Neuronal stem cell (in vitro differentiated cells): ENCODE measurements around the gene CDK14.

Experiments used
- DNase-seq: peaks from one replicate; pipeline ENCODE4 v3.0.0-alpha.2; 2013; ENCODE audit warnings: low spot score
- H2AFZ ChIP-seq: one replicate; pipeline ENCODE4 v1.6.1; 2013; ENCODE audit warnings: mild to moderate bottlenecking, low read length, inconsistent platforms
- H2AK5ac ChIP-seq: 2 replicates; pipeline ENCODE4 v1.6.1; 2013; ENCODE audit warnings: low read depth, mild to moderate bottlenecking, inconsistent platforms, low read length, moderate library complexity, mixed read lengths
- H2BK120ac ChIP-seq: 2 replicates; pipeline ENCODE4 v1.6.1; 2013; ENCODE audit warnings: low read depth, mild to moderate bottlenecking, inconsistent platforms, low read length, moderate library complexity, mixed read lengths
- H2BK12ac ChIP-seq: one replicate; pipeline ENCODE4 v1.6.1; 2013; ENCODE audit warnings: low read length, inconsistent platforms
- H2BK15ac ChIP-seq: 2 replicates; pipeline ENCODE4 v1.6.1; 2013; ENCODE audit warnings: mild to moderate bottlenecking, low read length, inconsistent platforms, mixed read lengths
- H2BK5ac ChIP-seq: one replicate; pipeline ENCODE4 v1.6.1; 2013; ENCODE audit warnings: inconsistent platforms, mild to moderate bottlenecking, low read length, moderate library complexity
- H3K14ac ChIP-seq: one replicate; pipeline ENCODE4 v1.6.1; 2013; ENCODE audit warnings: low read length, inconsistent platforms
- H3K18ac ChIP-seq: 2 replicates; pipeline ENCODE4 v1.6.1; 2013; ENCODE audit warnings: low read length, inconsistent platforms
- H3K23ac ChIP-seq: 2 replicates; pipeline ENCODE4 v1.6.1; 2013; ENCODE audit warnings: low read depth, mild to moderate bottlenecking, mixed read lengths, low read length, inconsistent platforms; ENCODE audit not compliant: poor library complexity
- H3K27ac ChIP-seq: replicated peaks from 3 replicates; pipeline ENCODE4 v1.5.1; 2013; ENCODE audit warnings: low read length, inconsistent platforms
- H3K27me3 ChIP-seq, 3 experiments: 2 replicates each; pipeline ENCODE4 v1.6.1; 2013; ENCODE audit warnings: low read length in 3 of 3, mild to moderate bottlenecking in 2 of 3, inconsistent platforms in 1 of 3, low read depth in 1 of 3, mixed read lengths in 1 of 3, moderate library complexity in 1 of 3; ENCODE audit not compliant: control insufficient read depth in 3 of 3, insufficient read depth in 3 of 3
- H3K36me3 ChIP-seq, 2 donors: replicated peaks in 1 of 2; 2 replicates each; pipeline ENCODE4 v1.6.1; 2013; ENCODE audit warnings: low read length in 2 of 2; ENCODE audit not compliant: control insufficient read depth in 2 of 2, insufficient read depth in 2 of 2
- H3K4ac ChIP-seq: 2 replicates; pipeline ENCODE4 v1.6.1; 2013; ENCODE audit warnings: inconsistent platforms, mild to moderate bottlenecking, low read length, moderate library complexity
- H3K4me1 ChIP-seq, 2 donors: 1 replicate in 1 of 2; 2 replicates in 1 of 2; pipeline ENCODE4 v1.6.1; 2013; ENCODE audit warnings: low read length in 2 of 2, low read depth in 1 of 2; ENCODE audit not compliant: control insufficient read depth in 2 of 2, insufficient read depth in 1 of 2
- H3K4me2 ChIP-seq: one replicate; pipeline ENCODE4 v1.6.1; 2013; ENCODE audit warnings: mild to moderate bottlenecking, low read length, inconsistent platforms; ENCODE audit not compliant: insufficient read depth, poor library complexity, severe bottlenecking
- H3K4me3 ChIP-seq, 2 donors: 2 replicates each; pipeline ENCODE4 v1.5.1; 2013; ENCODE audit warnings: low read length in 2 of 2, mild to moderate bottlenecking in 2 of 2, inconsistent platforms in 1 of 2, moderate library complexity in 1 of 2
- H3K79me1 ChIP-seq: one replicate; pipeline ENCODE4 v1.6.1; 2013; ENCODE audit warnings: low read depth, mild to moderate bottlenecking, inconsistent platforms, low read length, moderate library complexity
- H3K9ac ChIP-seq: one replicate; pipeline ENCODE4 v1.6.1; 2013; ENCODE audit warnings: mild to moderate bottlenecking, low read depth, low read length, inconsistent platforms; ENCODE audit not compliant: poor library complexity
- H3K9me3 ChIP-seq, 2 donors: replicated peaks in 1 of 2; 2 replicates each; pipeline versions ENCODE3 to v1.6.1; 2013; ENCODE audit warnings: low read length in 2 of 2, mild to moderate bottlenecking in 2 of 2, inconsistent platforms in 1 of 2, low read depth in 1 of 2, mixed read lengths in 1 of 2, moderate library complexity in 1 of 2; ENCODE audit not compliant: control insufficient read depth in 2 of 2, insufficient read depth in 1 of 2
- H4K8ac ChIP-seq: one replicate; pipeline ENCODE4 v1.6.1; 2013; ENCODE audit warnings: low read depth, mild to moderate bottlenecking, inconsistent platforms, low read length, moderate library complexity
- H4K91ac ChIP-seq: one replicate; pipeline ENCODE4 v1.6.1; 2013; ENCODE audit warnings: low read length, low read depth, mild to moderate bottlenecking, inconsistent platforms; ENCODE audit not compliant: poor library complexity
- WGBS, 2 donors: extraction: QIAGEN DNeasy Blood & Tissue Kit; methylation state at CpG; one replicate each; pipeline ENCODE4 v1.1.7; 2013; ENCODE audit warnings: missing lambda C conversion rate in 2 of 2, mixed read lengths in 1 of 2; ENCODE audit not compliant: insufficient read length in 2 of 2, insufficient replicate concordance in 1 of 2; ENCODE audit errors: extremely low coverage in 2 of 2; 5-methylcytosine and 5-hydroxymethylcytosine counted together

CDK14 gene

DNA sequence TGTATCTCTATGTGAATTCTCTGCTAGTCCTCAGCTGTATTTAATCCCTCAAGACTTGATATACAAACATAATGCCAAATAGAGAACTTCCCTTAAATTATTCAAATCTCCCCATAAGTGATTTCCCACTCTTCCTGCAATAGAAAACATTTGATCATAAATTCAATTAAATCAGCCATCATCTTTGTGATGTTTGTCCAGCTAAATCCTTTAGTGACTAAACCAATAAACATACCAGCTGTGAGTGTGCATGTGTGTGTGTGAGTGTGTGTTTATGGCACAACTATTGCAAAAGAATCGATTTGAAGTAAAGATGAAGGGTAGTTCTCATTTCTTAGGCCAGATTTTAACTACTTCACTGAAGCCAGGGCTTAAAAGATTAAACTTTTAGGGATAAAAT is 492.6 kb downstream of the CDK14 start:
- no peaks in the 10 kb centered on the region for H3K79me1 ChIP-seq
- H2BK120ac ChIP-seq, result no peak overlapping the region
- no peak overlapping the region for H2BK15ac ChIP-seq
- no peak overlapping the region for H3K4me2 ChIP-seq
- no peak overlapping the region for H3K14ac ChIP-seq
- no peak for DNase-seq
- H2AK5ac ChIP-seq, result no peak overlapping the region
- no peak overlapping the region for H4K91ac ChIP-seq
- no peak overlapping the region for H3K9ac ChIP-seq
- H2BK12ac ChIP-seq, result no peak overlapping the region
- no peak overlapping the region for H3K23ac ChIP-seq
- H3K4me3 ChIP-seq, result no peak overlapping the region
- H3K36me3 ChIP-seq, result peaks cover 0 to 2% of the 10 kb centered on the region in 2 donors
- no peaks in the 10 kb centered on the region for H3K9me3 ChIP-seq
- no peak overlapping the region for H3K4ac ChIP-seq
- no peak overlapping the region for H2BK5ac ChIP-seq
- no CpG with 5 or more reads among the region's 1 CpG for WGBS, 2 donors
- H2AFZ ChIP-seq, result no peak overlapping the region
- no peaks in the 10 kb centered on the region for H3K27me3 ChIP-seq
- no peaks in the 10 kb centered on the region for H3K4me1 ChIP-seq
- no peak overlapping the region for H4K8ac ChIP-seq
- H3K27ac ChIP-seq, result no peak overlapping the region
- no peak overlapping the region for H3K18ac ChIP-seq

DNA sequence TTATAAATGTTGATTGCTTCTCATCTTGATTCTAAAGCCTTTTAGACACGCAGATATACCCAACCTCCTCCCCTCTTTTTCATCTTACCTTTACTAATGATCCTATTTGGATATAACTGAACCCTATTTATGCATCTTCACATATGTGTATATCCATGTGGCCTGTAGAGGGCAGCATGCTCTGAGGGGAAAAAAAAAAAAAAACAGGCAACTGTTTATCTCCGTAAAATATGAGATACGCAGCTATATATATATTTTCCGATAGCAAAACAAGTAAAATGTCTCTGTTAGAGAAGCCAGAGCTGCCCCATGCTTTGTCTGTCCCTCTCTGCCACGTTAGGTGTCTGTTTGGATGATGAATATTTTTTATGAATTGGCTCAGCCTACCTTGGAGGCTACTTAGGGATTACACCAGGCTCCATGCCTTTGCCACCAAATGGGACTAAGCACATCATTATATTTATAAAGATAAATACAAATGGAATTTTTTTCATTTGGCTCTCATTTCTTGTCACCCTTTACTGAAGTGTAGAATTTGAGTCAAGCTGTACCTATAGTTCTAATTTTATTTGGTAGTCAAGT is 493.4 kb downstream of the CDK14 start:
- no peak overlapping the region for H4K8ac ChIP-seq
- H3K9ac ChIP-seq, result no peak overlapping the region
- H3K23ac ChIP-seq, result no peak overlapping the region
- no peak overlapping the region for H3K4me3 ChIP-seq
- H3K14ac ChIP-seq, result no peak overlapping the region
- no peak overlapping the region for H3K27ac ChIP-seq
- no peak overlapping the region for H2BK5ac ChIP-seq
- no peak overlapping the region for H3K4me2 ChIP-seq
- no peak overlapping the region for H3K18ac ChIP-seq
- H3K36me3 ChIP-seq, result peaks cover 0 to 4% of the 10 kb centered on the region in 2 donors
- no peaks in the 10 kb centered on the region for H3K27me3 ChIP-seq
- H4K91ac ChIP-seq, result no peak overlapping the region
- no peak overlapping the region for H2AFZ ChIP-seq
- no CpG with 5 or more reads among the region's 5 CpGs for WGBS, 2 donors
- H3K79me1 ChIP-seq, result no peaks in the 10 kb centered on the region
- H2AK5ac ChIP-seq, result no peak overlapping the region
- H2BK12ac ChIP-seq, result no peak overlapping the region
- H2BK120ac ChIP-seq, result no peak overlapping the region
- H3K4ac ChIP-seq, result no peak overlapping the region
- no peaks in the 10 kb centered on the region for H3K9me3 ChIP-seq
- no peak overlapping the region for H2BK15ac ChIP-seq
- H3K4me1 ChIP-seq, result no peaks in the 10 kb centered on the region
- DNase-seq, result peak; percentile 20

DNA sequence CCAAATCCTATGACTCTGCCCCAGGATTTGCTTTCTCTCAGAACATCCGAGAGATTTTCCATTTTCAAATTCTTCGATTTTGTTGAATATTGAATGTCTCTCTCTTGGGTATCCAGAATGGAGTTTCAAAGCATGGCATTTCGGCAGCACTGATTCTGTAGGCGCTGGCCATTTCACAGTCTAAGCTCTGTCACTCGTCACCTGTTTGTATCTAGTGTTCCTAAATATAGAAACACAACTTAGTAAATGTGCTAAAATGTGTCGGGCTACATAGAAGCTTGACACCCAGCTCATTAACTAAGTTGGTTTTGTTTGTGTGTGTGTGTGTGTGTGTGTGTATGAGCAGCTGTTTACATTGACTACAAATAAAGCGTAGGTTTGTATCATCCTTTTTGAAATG is 494.6 kb downstream of the CDK14 start:
- no peak overlapping the region for H3K23ac ChIP-seq
- H3K4ac ChIP-seq, result no peak overlapping the region
- no peaks in the 10 kb centered on the region for H3K27me3 ChIP-seq
- H2AFZ ChIP-seq, result no peak overlapping the region
- H3K79me1 ChIP-seq, result no peaks in the 10 kb centered on the region
- no CpG with 5 or more reads among the region's 7 CpGs for WGBS, 2 donors
- no peak for DNase-seq
- no peak overlapping the region for H3K27ac ChIP-seq
- no peak overlapping the region for H2BK5ac ChIP-seq
- no peak overlapping the region for H3K14ac ChIP-seq
- H3K9ac ChIP-seq, result no peak overlapping the region
- no peaks in the 10 kb centered on the region for H3K4me1 ChIP-seq
- H2AK5ac ChIP-seq, result no peak overlapping the region
- no peak overlapping the region for H2BK120ac ChIP-seq
- H3K4me2 ChIP-seq, result no peak overlapping the region
- no peak overlapping the region for H2BK15ac ChIP-seq
- H3K36me3 ChIP-seq, result peaks cover 0 to 4% of the 10 kb centered on the region in 2 donors
- no peak overlapping the region for H4K91ac ChIP-seq
- H4K8ac ChIP-seq, result no peak overlapping the region
- peaks cover 2 to 4% of the 10 kb centered on the region in 2 donors for H3K9me3 ChIP-seq
- H3K4me3 ChIP-seq, result no peak overlapping the region
- H3K18ac ChIP-seq, result no peak overlapping the region
- H2BK12ac ChIP-seq, result no peak overlapping the region

DNA sequence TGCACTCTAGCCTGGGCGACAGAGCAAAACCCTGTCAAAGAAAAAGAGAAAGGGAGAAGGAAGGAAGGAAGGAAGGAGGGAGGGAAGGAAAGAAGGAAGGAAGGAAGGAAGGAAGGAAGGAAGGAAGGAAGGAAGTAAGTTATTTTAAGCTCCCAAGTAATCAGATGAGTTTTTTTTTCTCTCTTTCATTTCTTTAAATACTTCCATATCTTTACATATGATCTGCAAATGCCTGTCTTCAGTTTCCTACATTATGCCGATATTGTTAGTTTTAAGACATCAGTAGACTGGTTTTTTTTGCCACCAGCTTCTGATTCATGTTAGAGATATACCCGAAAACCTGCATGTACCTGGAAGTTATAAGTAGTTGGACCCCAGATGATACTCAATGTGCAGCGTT is 495.5 kb downstream of the CDK14 start:
- Histone ChIP-seq H4K91ac (no peak overlapping the region), H3K4me3 (no peak overlapping the region), H3K4me1 (no peaks in the 10 kb centered on the region), H3K14ac (no peak overlapping the region), H3K9ac (no peak overlapping the region), H4K8ac (no peak overlapping the region), H2BK15ac (no peak overlapping the region), H3K18ac (no peak overlapping the region), H3K23ac (no peak overlapping the region), H2AFZ (no peak overlapping the region), H2AK5ac (no peak overlapping the region), H2BK5ac (no peak overlapping the region), H3K9me3 (peaks cover 2 to 4% of the 10 kb centered on the region in 2 donors), H3K4ac (no peak overlapping the region), H3K27me3 (no peaks in the 10 kb centered on the region), H2BK12ac (no peak overlapping the region), H3K4me2 (no peak overlapping the region), H3K79me1 (no peaks in the 10 kb centered on the region), H3K36me3 (peaks cover 0 to 7% of the 10 kb centered on the region in 2 donors), H2BK120ac (no peak overlapping the region), H3K27ac (no peak overlapping the region)
- no peak for DNase-seq
- no CpG with 5 or more reads among the region's 4 CpGs for WGBS, 2 donors
